H1 (cell line): ENCODE results near the gene NDUFA11. TPM values are rescaled to one million over a fixed set of nuclear protein-coding genes. Genes with fewer than 3 reads are reported as not detected.

ENCODE experiments used
- CTCF ChIA-PET: fragments of 300-600 bp; sonication (Branson Sonifier 250); formaldehyde crosslinking; loops from one replicate; lab custom pipeline; 2021; ENCODE audit not compliant: partially characterized antibody; lab: Charles Lee
- POLR2A ChIA-PET: fragments of 300-600 bp; sonication (Branson Sonifier 250); formaldehyde crosslinking; loops from one replicate; lab custom pipeline; 2021; ENCODE audit warnings: inconsistent platforms; ENCODE audit not compliant: partially characterized antibody; lab: Charles Lee
- DNase-seq, 2 experiments: peaks; one replicate each; pipeline versions ENCODE4 v3.0.0 to v3.0.0-alpha.2; 2010 to 2022; ENCODE audit warnings: low spot score in 2 of 2, low read depth in 1 of 2, mixed read lengths in 1 of 2
- FAIRE-seq: peaks from 2 replicates; lab custom pipeline; 2011; peaks lifted over from hg19 to GRCh38; lab: Jason Lieb, UNC
- H2AFZ ChIP-seq: 2 replicates; pipeline ENCODE4 v1.8.1; 2012; ENCODE audit warnings: low read length, inconsistent platforms
- H2AK5ac ChIP-seq: 2 replicates; pipeline ENCODE4 v1.6.1; 2013; ENCODE audit warnings: low read depth, low read length
- H2BK120ac ChIP-seq: replicated peaks from 2 replicates; pipeline ENCODE3; 2013; ENCODE audit warnings: low read depth, low read length, inconsistent platforms
- H2BK12ac ChIP-seq: 2 replicates; pipeline ENCODE4 v1.6.1; 2013; ENCODE audit warnings: low read depth, low read length
- H2BK15ac ChIP-seq: 2 replicates; pipeline ENCODE4 v1.6.1; 2013; ENCODE audit warnings: low read length
- H2BK20ac ChIP-seq: 2 replicates; pipeline ENCODE4 v1.6.1; 2013; ENCODE audit warnings: low read length
- H2BK5ac ChIP-seq: 2 replicates; pipeline ENCODE4 v1.6.1; 2013; ENCODE audit warnings: low read depth, low read length
- H3K14ac ChIP-seq: 2 replicates; pipeline ENCODE4 v1.6.1; 2013; ENCODE audit warnings: inconsistent platforms; ENCODE audit not compliant: insufficient read length
- H3K18ac ChIP-seq: 2 replicates; pipeline ENCODE4 v1.6.1; 2013; ENCODE audit warnings: low read length; ENCODE audit errors: extremely low read depth
- H3K23ac ChIP-seq: 2 replicates; pipeline ENCODE4 v1.6.1; 2013; ENCODE audit warnings: inconsistent platforms; ENCODE audit not compliant: insufficient read length
- H3K23me2 ChIP-seq: 2 replicates; pipeline ENCODE4 v1.6.1; 2013; ENCODE audit warnings: low read depth, low read length
- H3K27ac ChIP-seq: 2 replicates; pipeline ENCODE4 v1.6.1; 2011; ENCODE audit warnings: low read depth, low read length, inconsistent platforms
- H3K27me3 ChIP-seq, 4 experiments: replicated peaks in 1 of 4; 1 replicate in 1 of 4; 2 replicates in 3 of 4; pipeline versions ENCODE4 v1.6.1 to v1.8.1; 2011 to 2013; ENCODE audit warnings: low read length in 3 of 4, mild to moderate bottlenecking in 3 of 4, inconsistent platforms in 2 of 4, mixed read lengths in 2 of 4, moderate library complexity in 1 of 4; ENCODE audit not compliant: control insufficient read depth in 3 of 4, insufficient read depth in 3 of 4; ENCODE audit errors: extremely low read depth in 1 of 4
- H3K36me3 ChIP-seq, 4 experiments: 2 replicates each; pipeline versions ENCODE4 v1.6.1 to v1.8.1; 2011 to 2013; ENCODE audit warnings: mild to moderate bottlenecking in 4 of 4, low read length in 3 of 4, moderate library complexity in 2 of 4, control low read depth in 1 of 4, inconsistent platforms in 1 of 4; ENCODE audit not compliant: insufficient read depth in 4 of 4, control insufficient read depth in 2 of 4
- H3K4ac ChIP-seq: replicated peaks from 2 replicates; pipeline ENCODE3; 2013; ENCODE audit warnings: low read length, low read depth, mixed read lengths, inconsistent platforms; ENCODE audit not compliant: insufficient read length
- H3K4me1 ChIP-seq, 4 experiments: replicated peaks in 1 of 4; 1 replicate in 1 of 4; 2 replicates in 3 of 4; pipeline versions ENCODE4 v1.6.1 to v1.8.1; 2011 to 2013; ENCODE audit warnings: low read length in 3 of 4, inconsistent platforms in 2 of 4, mixed read lengths in 1 of 4; ENCODE audit not compliant: insufficient read depth in 4 of 4, control insufficient read depth in 3 of 4
- H3K4me2 ChIP-seq, 2 experiments: 2 replicates each; pipeline versions ENCODE4 v1.6.1 to v1.8.1; 2011 to 2013; ENCODE audit warnings: low read depth in 2 of 2, low read length in 2 of 2, control low read depth in 1 of 2, inconsistent platforms in 1 of 2, mild to moderate bottlenecking in 1 of 2; ENCODE audit not compliant: insufficient read depth in 1 of 2
- H3K4me3 ChIP-seq, 4 experiments: fragments of 200-600, 300-600 bp in 1 of 4; sonication (generic), shearing (Covaris generic), sonication (Bioruptor Twin) in 1 of 4; 2 replicates each; pipeline versions ENCODE4 v1.5.1 to v1.8.1; 2011 to 2016; ENCODE audit warnings: low read length in 4 of 4, low read depth in 3 of 4, control low read depth in 2 of 4, inconsistent platforms in 2 of 4, mild to moderate bottlenecking in 2 of 4, mixed read lengths in 1 of 4, moderate library complexity in 1 of 4; ENCODE audit not compliant: insufficient read depth in 2 of 4; ENCODE audit errors: extremely low read depth in 1 of 4
- H3K56ac ChIP-seq: replicated peaks from 2 replicates; pipeline ENCODE3; 2013; ENCODE audit warnings: low read depth, mild to moderate bottlenecking, mixed read lengths, low read length, inconsistent platforms; ENCODE audit not compliant: insufficient read length
- H3K79me1 ChIP-seq: 2 replicates; pipeline ENCODE4 v1.6.1; 2013; ENCODE audit warnings: low read depth, low read length, control low read depth
- H3K79me2 ChIP-seq, 2 experiments: 2 replicates each; pipeline versions ENCODE4 v1.6.1 to v1.8.1; 2012 to 2013; ENCODE audit warnings: low read length in 2 of 2, mild to moderate bottlenecking in 2 of 2, inconsistent platforms in 1 of 2; ENCODE audit not compliant: insufficient read depth in 2 of 2, control insufficient read depth in 1 of 2
- H3K9ac ChIP-seq, 4 experiments: replicated peaks in 1 of 4; 1 replicate in 1 of 4; 2 replicates in 3 of 4; pipeline versions ENCODE4 v1.6.1 to v1.8.1; 2011 to 2013; ENCODE audit warnings: low read depth in 3 of 4, low read length in 3 of 4, control low read depth in 2 of 4, mild to moderate bottlenecking in 2 of 4, moderate library complexity in 2 of 4, inconsistent platforms in 1 of 4; ENCODE audit errors: extremely low read depth in 1 of 4
- H3K9me3 ChIP-seq, 2 experiments: 2 replicates each; pipeline versions ENCODE4 v1.6.1 to v1.8.1; 2012 to 2013; ENCODE audit warnings: mild to moderate bottlenecking in 2 of 2, moderate library complexity in 2 of 2, control low read depth in 1 of 2, inconsistent platforms in 1 of 2, low read depth in 1 of 2, low read length in 1 of 2, mixed read lengths in 1 of 2; ENCODE audit not compliant: insufficient read depth in 2 of 2
- H4K20me1 ChIP-seq, 2 experiments: replicated peaks in 1 of 2; 2 replicates each; pipeline versions ENCODE3 to v1.8.1; 2011 to 2013; ENCODE audit warnings: inconsistent platforms in 2 of 2, low read length in 2 of 2, mild to moderate bottlenecking in 1 of 2; ENCODE audit not compliant: insufficient read depth in 2 of 2, control insufficient read depth in 1 of 2
- H4K5ac ChIP-seq: 2 replicates; pipeline ENCODE4 v1.6.1; 2013; ENCODE audit warnings: low read length, low read depth, mixed read lengths, inconsistent platforms; ENCODE audit not compliant: insufficient read length
- H4K8ac ChIP-seq: 2 replicates; pipeline ENCODE4 v1.8.0; 2013; ENCODE audit warnings: mild to moderate bottlenecking, moderate library complexity, low read length, inconsistent platforms; ENCODE audit not compliant: insufficient read depth; ENCODE audit errors: extremely low read depth
- H4K91ac ChIP-seq: replicated peaks from 2 replicates; pipeline ENCODE3; 2013; ENCODE audit warnings: low read length, mixed read lengths, inconsistent platforms; ENCODE audit not compliant: insufficient read length
- BACH1 ChIP-seq: IDR thresholded peaks from 2 replicates; pipeline ENCODE4 v1.6.1; 2012; ENCODE audit warnings: low read length, improper control_type of control experiment
- CEBPB ChIP-seq: IDR thresholded peaks from 2 replicates; pipeline ENCODE4 v1.6.1; 2012; ENCODE audit warnings: low read depth, low read length
- CHD1 ChIP-seq: IDR thresholded peaks from 2 replicates; pipeline ENCODE4 v1.6.1; 2012; ENCODE audit warnings: low read depth, low read length, improper control_type of control experiment
- GABPA ChIP-seq: IDR thresholded peaks from 2 replicates; pipeline ENCODE4 v1.6.1; 2011; ENCODE audit warnings: mild to moderate bottlenecking, low read length, moderate library complexity, borderline replicate concordance; ENCODE audit not compliant: insufficient read depth
- HDAC2 ChIP-seq, 2 experiments: fragments of 300-600 bp in 1 of 2; sonication (generic) in 1 of 2; IDR thresholded peaks; 2 replicates each; pipeline ENCODE4 v1.6.1; 2011 to 2012; ENCODE audit warnings: low read depth in 2 of 2, low read length in 2 of 2, mild to moderate bottlenecking in 2 of 2, moderate library complexity in 2 of 2, borderline replicate concordance in 1 of 2, inconsistent platforms in 1 of 2
- RBBP5 ChIP-seq: IDR thresholded peaks from 2 replicates; pipeline ENCODE4 v1.7.1; 2012; ENCODE audit warnings: low read depth, mild to moderate bottlenecking, inconsistent platforms, low read length, moderate library complexity, borderline replicate concordance
- SIN3A ChIP-seq, 2 experiments: IDR thresholded peaks in 1 of 2; conservative IDR thresholded peaks in 1 of 2; 2 replicates each; pipeline ENCODE4 v1.6.1; 2011 to 2012; ENCODE audit warnings: low read length in 2 of 2, improper control_type of control experiment in 1 of 2, low read depth in 1 of 2, mild to moderate bottlenecking in 1 of 2
- SP1 ChIP-seq: IDR thresholded peaks from 2 replicates; pipeline ENCODE4 v1.6.1; 2011; ENCODE audit warnings: low read depth, low read length
- SP4 ChIP-seq: IDR thresholded peaks from 2 replicates; pipeline ENCODE4 v1.6.1; 2012; ENCODE audit warnings: low read length, inconsistent platforms
- TCF12 ChIP-seq: IDR thresholded peaks from 2 replicates; pipeline ENCODE4 v1.6.1; 2011; ENCODE audit warnings: low read depth, mild to moderate bottlenecking, low read length
- WGBS, 2 experiments: shearing (Covaris generic) in 1 of 2; methylation state at CpG; one replicate each; pipeline versions ENCODE4 v1.1.6 to v1.1.7; 2013 to 2015; ENCODE audit warnings: low lambda C conversion rate in 2 of 2, mixed read lengths in 2 of 2, inconsistent platforms in 1 of 2, low coverage in 1 of 2, missing lambda C conversion rate in 1 of 2; ENCODE audit not compliant: insufficient replicate concordance in 2 of 2, insufficient coverage in 1 of 2, insufficient read length in 1 of 2; ENCODE audit errors: extremely low coverage in 1 of 2, missing lambda C conversion rate in 1 of 2; 5-methylcytosine and 5-hydroxymethylcytosine counted together
- polyA plus RNA-seq, 7 experiments: library from polyadenylated mRNA; depleted of rRNA in 3 of 7; stranded (reverse) in 5 of 7; unstranded in 2 of 7; fragments of >200 nt in 5 of 7; fragments of 200-250 nt in 2 of 7; gene quantifications; 1 replicate in 5 of 7; 2 replicates in 1 of 7; 4 replicates in 1 of 7; pipeline versions ENCODE4 v1.2.1 to v1.2.3, GENCODE V29; 2011 to 2013; ENCODE audit warnings: missing spikeins in 2 of 7, mixed read lengths in 2 of 7
- total RNA-seq: library from RNA; stranded (reverse); fragmentation: NEBNext Ultra II Directional; extraction: Animal tissue kit (Norgen Biotek cat#: 25700); gene quantifications from 2 replicates; pipeline ENCODE4 v1.2.1, GENCODE V29; 2021
- TF ChIP-seq, protein P1 (sequence below), 3 experiments: IDR thresholded peaks; 1 replicate in 2 of 3; 2 replicates in 1 of 3; pipeline versions ENCODE4 v1.5.1 to v1.6.1; 2011; ENCODE audit warnings: low read length in 3 of 3, mild to moderate bottlenecking in 3 of 3, inconsistent platforms in 2 of 3, low read depth in 1 of 3, moderate library complexity in 1 of 3; ENCODE audit not compliant: insufficient read depth in 1 of 3; ENCODE audit errors: control extremely low read depth in 1 of 3

Gene NDUFA11
- total and polyA plus RNA-seq, 2 of the 8 experiments (the other 6 are each of a cell fraction or from before 2014, with no cell fraction given): 205 to 1,037 TPM

DNA sequence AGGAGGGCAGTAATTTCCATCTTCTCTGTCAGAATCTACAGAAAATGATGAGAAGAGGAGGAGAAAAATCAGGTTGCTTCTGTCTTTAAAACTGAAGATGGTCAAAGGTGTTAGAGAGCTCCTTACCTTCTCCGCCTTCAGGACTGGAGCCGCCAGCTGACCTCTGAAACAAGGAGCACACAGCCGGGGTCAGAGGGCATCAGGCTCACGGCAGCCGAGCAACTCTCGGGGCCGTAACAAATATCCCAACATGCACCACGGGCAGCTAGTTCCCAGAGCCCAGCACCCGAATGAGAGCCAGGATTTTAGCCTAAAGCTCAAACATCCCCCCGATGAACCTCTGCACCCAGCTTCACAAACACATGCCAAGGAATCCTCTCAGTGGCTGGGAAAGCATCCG lies 38.1 kb upstream of the NDUFA11 start:
- Histone ChIP-seq H2AFZ (no peak overlapping the region), H4K20me1 (peaks cover 26 to 27% of the 10 kb centered on the region in 2 experiments), H3K56ac (no peak overlapping the region), H2BK5ac (no peak overlapping the region), H4K8ac (no peak overlapping the region), H2BK120ac (no peak overlapping the region), H3K4me3 (no peak overlapping the region), H3K36me3 (peaks cover 0 to 30% (median 9%) of the 10 kb centered on the region in 4 experiments; a peak in 5 of 8 replicates), H4K5ac (no peak overlapping the region), H4K91ac (no peak overlapping the region), H3K18ac (no peak overlapping the region), H3K4ac (no peak overlapping the region), H3K14ac (no peak overlapping the region), H3K4me1 (no peaks in the 10 kb centered on the region; a peak in 1 of 7 replicates), H2BK20ac (no peak overlapping the region), H2AK5ac (no peak overlapping the region), H2BK15ac (no peak overlapping the region), H3K9me3 (no peaks in the 10 kb centered on the region), H3K27me3 (no peaks in the 10 kb centered on the region), H3K79me1 (peaks cover 28% of the 10 kb centered on the region), H3K4me2 (no peak overlapping the region), H3K23me2 (no peaks in the 10 kb centered on the region), H3K9ac (no peak overlapping the region), H3K27ac (no peak overlapping the region), H3K79me2 (peaks cover 0 to 51% of the 10 kb centered on the region in 2 experiments; a peak in 3 of 4 replicates), H2BK12ac (no peak overlapping the region), H3K23ac (no peak overlapping the region)
- 90% methylated on average over 11 of the region's 11 CpGs; no CpG with 5 or more reads in 1 of the 2 experiments for WGBS, 2 experiments
- CTCF ChIA-PET: interaction anchor here (1.2 to 3.0 kb wide), 5 partner anchors 11 to 77 kb away, joined by 3 to 12 read pairs (median 8); no protein-coding TSS in a partner anchor
- DNase-seq (no peak), FAIRE-seq (no peak)
- POLR2A ChIA-PET: interaction anchor here (1.0 kb wide), 1 partner anchor 12 kb away, joined by 5 read pairs; no protein-coding TSS in a partner anchor
- TF ChIP-seq SIN3A (conservative IDR thresholded peaks at IDR 0.05 in 1 of 2, IDR thresholded peaks at IDR 0.05 in 1 of 2; ENCODE audit: low read depth in 1 of 2, low read length in 2 of 2) (no peak), SP1 (no peak), SP4 (no peak), CHD1 (no peak), RBBP5 (no peak), HDAC2 (IDR thresholded peaks at IDR 0.05; ENCODE audit: borderline replicate concordance in 1 of 2, low read depth in 2 of 2, low read length in 2 of 2) (no peak), CEBPB (no peak), BACH1 (no peak), TCF12 (no peak), GABPA (no peak)
- TF ChIP-seq, protein P1, sequence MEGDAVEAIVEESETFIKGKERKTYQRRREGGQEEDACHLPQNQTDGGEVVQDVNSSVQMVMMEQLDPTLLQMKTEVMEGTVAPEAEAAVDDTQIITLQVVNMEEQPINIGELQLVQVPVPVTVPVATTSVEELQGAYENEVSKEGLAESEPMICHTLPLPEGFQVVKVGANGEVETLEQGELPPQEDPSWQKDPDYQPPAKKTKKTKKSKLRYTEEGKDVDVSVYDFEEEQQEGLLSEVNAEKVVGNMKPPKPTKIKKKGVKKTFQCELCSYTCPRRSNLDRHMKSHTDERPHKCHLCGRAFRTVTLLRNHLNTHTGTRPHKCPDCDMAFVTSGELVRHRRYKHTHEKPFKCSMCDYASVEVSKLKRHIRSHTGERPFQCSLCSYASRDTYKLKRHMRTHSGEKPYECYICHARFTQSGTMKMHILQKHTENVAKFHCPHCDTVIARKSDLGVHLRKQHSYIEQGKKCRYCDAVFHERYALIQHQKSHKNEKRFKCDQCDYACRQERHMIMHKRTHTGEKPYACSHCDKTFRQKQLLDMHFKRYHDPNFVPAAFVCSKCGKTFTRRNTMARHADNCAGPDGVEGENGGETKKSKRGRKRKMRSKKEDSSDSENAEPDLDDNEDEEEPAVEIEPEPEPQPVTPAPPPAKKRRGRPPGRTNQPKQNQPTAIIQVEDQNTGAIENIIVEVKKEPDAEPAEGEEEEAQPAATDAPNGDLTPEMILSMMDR (IDR thresholded peaks at IDR 0.05; ENCODE audit: control extremely low read depth in 1 of 3, insufficient read depth in 1 of 3, low read depth in 1 of 3, low read length in 3 of 3): no peak
